Naive thymus-derived CD4-positive, alpha-beta T cell (primary cell): ENCODE measurements around the gene TBX2. TPM values are rescaled to one million over a fixed set of nuclear protein-coding genes. Genes with fewer than 3 reads are reported as not detected.

Experiments used
- ATAC-seq: fragments of 150-1000 bp; cut with Tn5 transposase; 2 replicates; pipeline ENCODE4 v1.10.0; 2021; ENCODE audit warnings: mild to moderate bottlenecking, moderate library complexity
- CTCF ChIA-PET: fragments of 350-600 bp; sonication (Branson Sonifier 250); formaldehyde crosslinking; loops from one replicate; lab custom pipeline; 2021; ENCODE audit warnings: antibody characterized with exemption; lab: Charles Lee
- POLR2A ChIA-PET: fragments of 350-600 bp; sonication (Branson Sonifier 250); formaldehyde crosslinking; loops from one replicate; lab custom pipeline; 2021; ENCODE audit warnings: antibody characterized with exemption, inconsistent platforms; lab: Charles Lee
- DNase-seq, 9 donors: peaks; one replicate each; pipeline versions ENCODE4 v3.0.0 to v3.0.0-alpha.2; 2020 to 2022; ENCODE audit warnings: mixed read lengths in 1 of 9
- H3K27ac ChIP-seq: one replicate; pipeline ENCODE4 v1.7.0; 2013; ENCODE audit warnings: mild to moderate bottlenecking, low read depth, low read length, moderate library complexity
- H3K27me3 ChIP-seq, 2 donors: one replicate each; pipeline ENCODE4 v1.7.0; 2013; ENCODE audit warnings: low read length in 2 of 2, mild to moderate bottlenecking in 2 of 2, moderate library complexity in 2 of 2; ENCODE audit not compliant: control insufficient read depth in 2 of 2, insufficient read depth in 2 of 2
- H3K36me3 ChIP-seq, 3 experiments: 1 replicate in 2 of 3; 2 replicates in 1 of 3; pipeline ENCODE4 v1.7.0; 2013; ENCODE audit warnings: low read length in 3 of 3, mild to moderate bottlenecking in 3 of 3, moderate library complexity in 1 of 3; ENCODE audit not compliant: insufficient read depth in 3 of 3, control insufficient read depth in 2 of 3
- H3K4me1 ChIP-seq, 2 donors: one replicate each; pipeline ENCODE4 v1.7.0; 2013; ENCODE audit warnings: low read length in 2 of 2, mild to moderate bottlenecking in 2 of 2, moderate library complexity in 1 of 2; ENCODE audit not compliant: control insufficient read depth in 2 of 2, insufficient read depth in 2 of 2
- H3K4me3 ChIP-seq: 2 replicates; pipeline ENCODE4 v1.7.0; 2013; ENCODE audit warnings: mild to moderate bottlenecking, low read length
- H3K9me3 ChIP-seq, 3 experiments: 1 replicate in 2 of 3; 2 replicates in 1 of 3; pipeline ENCODE4 v1.7.0; 2013; ENCODE audit warnings: low read length in 3 of 3; ENCODE audit not compliant: control insufficient read depth in 2 of 3
- H3K27ac Mint-ChIP-seq, 9 donors: one replicate each; pipeline ENCODE4 v1.8.0; 2020 to 2022; ENCODE audit warnings: mixed read lengths in 9 of 9, mild to moderate bottlenecking in 8 of 9, moderate library complexity in 5 of 9, inconsistent platforms in 2 of 9
- H3K27me3 Mint-ChIP-seq, 5 donors: one replicate each; pipeline ENCODE4 v1.8.0; 2021 to 2022; ENCODE audit warnings: mixed read lengths in 5 of 5, mild to moderate bottlenecking in 1 of 5
- H3K36me3 Mint-ChIP-seq, 5 donors: one replicate each; pipeline ENCODE4 v1.8.0; 2020 to 2022; ENCODE audit warnings: mixed read lengths in 5 of 5, mild to moderate bottlenecking in 3 of 5, inconsistent platforms in 1 of 5
- H3K4me1 Mint-ChIP-seq, 7 donors: one replicate each; pipeline ENCODE4 v1.8.0; 2020 to 2022; ENCODE audit warnings: mixed read lengths in 7 of 7, mild to moderate bottlenecking in 3 of 7, inconsistent platforms in 1 of 7
- H3K4me3 Mint-ChIP-seq, 10 donors: one replicate each; pipeline ENCODE4 v1.8.0; 2020 to 2022; ENCODE audit warnings: mild to moderate bottlenecking in 10 of 10, mixed read lengths in 10 of 10, moderate library complexity in 6 of 10, inconsistent platforms in 2 of 10
- H3K9me3 Mint-ChIP-seq, 11 donors: one replicate each; pipeline ENCODE4 v1.8.0; 2020 to 2022; ENCODE audit warnings: mixed read lengths in 11 of 11, mild to moderate bottlenecking in 4 of 11, inconsistent platforms in 1 of 11, moderate library complexity in 1 of 11
- intact Hi-C, 2 donors: fragments of 100-400 bp; cut with micrococcal nuclease; formaldehyde crosslinking; loops; one replicate each; pipeline ENCODE4 v1.15.1; 2023
- polyA plus RNA-seq, 2 donors: library from polyadenylated mRNA; unstranded; fragments of 300-500 nt; fragmentation: Illumina TruSeq; gene quantifications; one replicate each; pipeline ENCODE4 v1.2.3, GENCODE V29; 2021
- total RNA-seq, 6 experiments: library from RNA in 5 of 6; stranded (reverse) in 5 of 6; gene quantifications; 1 replicate in 5 of 6; 2 replicates in 1 of 6; pipeline ENCODE4 v1.2.3 and lab custom pipeline; 2021 to 2026

Gene TBX2
- total and polyA plus RNA-seq, 7 experiments from 2014 or later = not detected

DNA sequence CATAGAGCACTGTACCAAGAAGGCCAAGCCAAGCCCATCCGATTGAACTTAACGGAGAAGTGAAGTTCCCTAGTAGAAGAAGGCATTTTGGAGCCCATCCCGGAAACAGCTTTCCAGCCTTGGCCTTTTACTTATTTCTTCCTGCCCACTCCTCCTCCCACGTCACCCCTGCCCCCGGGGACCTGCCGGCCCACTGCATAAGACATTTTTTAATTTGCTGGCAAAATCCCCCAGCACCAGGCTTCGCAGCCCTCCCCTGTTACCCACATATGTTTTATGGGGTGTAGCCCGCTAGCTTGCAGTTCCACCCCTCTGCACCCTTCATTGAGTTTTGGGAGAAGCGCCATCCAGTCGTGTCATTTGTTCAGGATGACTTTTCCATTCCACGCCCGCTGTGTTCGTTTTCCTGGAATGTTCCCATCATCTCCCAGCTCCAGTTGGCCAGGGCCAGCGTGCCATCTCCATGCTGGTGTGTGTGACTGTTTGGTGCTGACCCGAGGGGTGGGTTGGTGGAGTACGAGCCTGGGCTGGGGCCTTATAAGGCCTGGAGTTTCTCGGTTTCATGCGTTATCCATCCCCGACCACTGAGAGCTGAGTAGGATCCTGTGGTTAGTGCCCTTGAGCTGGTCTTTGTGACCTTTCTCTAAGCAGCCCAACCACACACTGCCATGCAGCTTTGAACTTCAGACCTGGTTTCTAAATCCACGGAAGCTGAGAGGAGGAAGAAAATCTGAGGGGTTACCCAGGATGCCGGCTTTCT lies 20.0 kb upstream of the TBX2 start:
- no peaks in the 10 kb centered on the region for H3K9me3 ChIP-seq
- H3K4me1 ChIP-seq = no peaks in the 10 kb centered on the region
- H3K27ac ChIP-seq = no peak overlapping the region
- Mint-ChIP-seq H3K27ac (no peak overlapping the region), H3K9me3 (no peaks in the 10 kb centered on the region), H3K27me3 (no peaks in the 10 kb centered on the region), H3K36me3 (peaks cover 0 to 16% (median 3%) of the 10 kb centered on the region in 5 donors), H3K4me1 (no peaks in the 10 kb centered on the region), H3K4me3 (no peak overlapping the region)
- no peak overlapping the region for H3K4me3 ChIP-seq
- no peaks in the 10 kb centered on the region for H3K36me3 ChIP-seq
- POLR2A ChIA-PET = no interaction called here
- DNase-seq (no peak), ATAC-seq (no peak)
- intact Hi-C loops = no loop called here
- CTCF ChIA-PET = no interaction called here
- H3K27me3 ChIP-seq = no peaks in the 10 kb centered on the region

DNA sequence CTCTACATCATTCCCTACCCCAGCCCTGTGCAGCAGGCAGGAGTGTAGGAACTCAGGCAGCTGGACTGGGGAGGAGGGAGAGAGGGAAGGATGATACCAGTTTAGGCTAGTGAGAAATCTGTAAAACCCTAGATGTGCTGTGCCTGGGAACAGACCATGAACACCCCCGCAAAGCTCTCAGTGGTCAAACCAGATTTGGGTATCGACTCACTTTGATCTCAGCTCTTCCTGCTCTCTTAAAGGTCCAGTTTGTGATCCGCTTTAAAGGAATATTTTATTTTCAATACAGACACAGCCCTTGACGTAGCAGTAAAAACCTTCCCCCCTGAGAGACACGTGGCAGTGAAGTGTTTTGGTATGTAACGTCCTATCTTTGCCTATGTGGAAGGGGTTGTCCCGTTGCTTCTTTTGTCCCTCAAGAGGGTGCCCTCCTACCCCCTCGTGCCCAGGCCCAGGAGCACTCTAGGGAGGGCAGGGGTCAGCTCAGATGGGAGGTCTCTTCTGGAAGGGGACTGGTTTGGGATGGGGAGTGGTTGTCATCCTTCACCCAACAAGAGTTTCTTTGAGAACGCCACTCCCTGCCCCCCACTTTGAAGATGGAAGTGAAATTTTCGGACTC lies 19.3 kb upstream of the TBX2 start:
- POLR2A ChIA-PET = no interaction called here

DNA sequence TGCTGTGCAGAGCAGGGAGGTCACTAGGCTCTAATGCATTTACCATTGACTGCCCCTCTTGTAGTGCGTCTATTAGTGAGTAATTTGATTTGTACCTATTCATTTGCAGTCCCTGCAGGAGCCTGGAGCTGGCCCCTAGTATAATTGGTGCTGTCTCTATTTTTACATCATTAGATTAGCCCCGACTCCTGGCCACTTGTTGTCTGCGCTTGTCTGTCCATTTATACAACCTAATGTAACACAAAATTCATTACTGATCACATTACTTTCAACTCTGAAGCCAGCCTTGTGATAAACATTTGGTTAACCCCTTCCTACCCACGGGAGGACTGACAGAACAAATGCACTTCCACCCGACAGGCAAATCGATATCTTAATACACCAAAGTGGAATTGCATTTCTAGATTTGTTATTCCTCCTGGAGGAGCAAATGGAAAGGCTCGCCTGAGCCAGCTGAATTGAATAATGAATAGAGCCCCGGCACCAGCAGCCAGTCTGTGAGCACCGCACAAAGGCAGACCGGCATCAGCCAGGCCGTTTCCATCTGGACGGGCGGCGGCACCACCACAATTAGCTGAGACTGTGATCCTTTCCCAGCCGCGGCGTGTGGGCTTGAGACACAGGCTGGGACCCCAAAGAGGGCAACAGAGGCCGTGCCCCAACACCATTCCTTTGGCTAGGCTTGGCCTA lies 18.7 kb upstream of the TBX2 start:
- intact Hi-C loops = no loop called here
- H3K36me3 Mint-ChIP-seq = peaks cover 0 to 14% (median 3%) of the 10 kb centered on the region in 5 donors
- no peak for DNase-seq
- no peaks in the 10 kb centered on the region for H3K27me3 Mint-ChIP-seq
- no peak for ATAC-seq
- no peaks in the 10 kb centered on the region for H3K4me1 Mint-ChIP-seq
- H3K4me1 ChIP-seq = no peaks in the 10 kb centered on the region
- no peak overlapping the region for H3K27ac ChIP-seq
- H3K36me3 ChIP-seq = no peaks in the 10 kb centered on the region
- H3K27ac Mint-ChIP-seq = no peak overlapping the region
- H3K9me3 Mint-ChIP-seq = no peaks in the 10 kb centered on the region
- H3K4me3 Mint-ChIP-seq = no peak overlapping the region
- H3K9me3 ChIP-seq = no peaks in the 10 kb centered on the region
- no peak overlapping the region for H3K4me3 ChIP-seq
- ChIA-PET POLR2A (no interaction called here), CTCF (no interaction called here)
- no peaks in the 10 kb centered on the region for H3K27me3 ChIP-seq

More for the DNA sequence above, 19.3 kb upstream of the TBX2 start:
- intact Hi-C loops = no loop called here
- Mint-ChIP-seq H3K36me3 (peaks cover 0 to 14% (median 3%) of the 10 kb centered on the region in 5 donors), H3K4me1 (no peaks in the 10 kb centered on the region), H3K27ac (no peak overlapping the region), H3K9me3 (no peaks in the 10 kb centered on the region), H3K27me3 (no peaks in the 10 kb centered on the region), H3K4me3 (no peak overlapping the region)
- DNase-seq (no peak), ATAC-seq (no peak)
- H3K4me3 ChIP-seq = no peak overlapping the region
- CTCF ChIA-PET = no interaction called here
- no peaks in the 10 kb centered on the region for H3K36me3 ChIP-seq
- H3K27me3 ChIP-seq = no peaks in the 10 kb centered on the region
- H3K27ac ChIP-seq = no peak overlapping the region
- H3K4me1 ChIP-seq = no peaks in the 10 kb centered on the region
- no peaks in the 10 kb centered on the region for H3K9me3 ChIP-seq

DNA sequence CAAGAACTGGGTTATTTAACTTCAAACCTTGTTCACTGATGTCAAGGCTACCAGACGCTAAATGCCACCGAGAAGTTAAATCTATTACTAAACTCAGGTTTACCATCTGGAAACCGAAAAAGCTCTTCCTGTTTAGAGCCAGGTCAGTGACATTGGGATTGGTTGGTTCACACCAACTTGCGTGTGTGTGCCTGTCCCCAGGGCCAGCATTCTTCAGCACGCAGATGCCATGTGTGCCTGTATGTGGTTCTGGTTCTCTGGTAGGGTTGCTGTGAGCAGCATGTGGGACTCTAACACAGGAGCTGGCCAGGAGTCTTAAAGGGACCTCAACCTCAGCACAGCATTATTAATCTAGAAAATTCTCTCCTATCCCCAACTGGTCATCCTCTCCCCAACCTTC lies 18.1 kb upstream of the TBX2 start:
- H3K36me3 Mint-ChIP-seq = peaks cover 0 to 12% (median 1%) of the 10 kb centered on the region in 5 donors
- Histone ChIP-seq H3K36me3 (no peaks in the 10 kb centered on the region), H3K27me3 (no peaks in the 10 kb centered on the region), H3K9me3 (no peaks in the 10 kb centered on the region), H3K4me3 (no peak overlapping the region), H3K27ac (no peak overlapping the region), H3K4me1 (no peaks in the 10 kb centered on the region)
- H3K9me3 Mint-ChIP-seq = no peaks in the 10 kb centered on the region
- intact Hi-C loops = no loop called here
- POLR2A ChIA-PET = no interaction called here
- H3K27me3 Mint-ChIP-seq = no peaks in the 10 kb centered on the region
- no peak overlapping the region for H3K4me3 Mint-ChIP-seq
- DNase-seq = no peak
- no peaks in the 10 kb centered on the region for H3K4me1 Mint-ChIP-seq
- H3K27ac Mint-ChIP-seq = no peak overlapping the region
- no peak for ATAC-seq
- CTCF ChIA-PET = no interaction called here

DNA sequence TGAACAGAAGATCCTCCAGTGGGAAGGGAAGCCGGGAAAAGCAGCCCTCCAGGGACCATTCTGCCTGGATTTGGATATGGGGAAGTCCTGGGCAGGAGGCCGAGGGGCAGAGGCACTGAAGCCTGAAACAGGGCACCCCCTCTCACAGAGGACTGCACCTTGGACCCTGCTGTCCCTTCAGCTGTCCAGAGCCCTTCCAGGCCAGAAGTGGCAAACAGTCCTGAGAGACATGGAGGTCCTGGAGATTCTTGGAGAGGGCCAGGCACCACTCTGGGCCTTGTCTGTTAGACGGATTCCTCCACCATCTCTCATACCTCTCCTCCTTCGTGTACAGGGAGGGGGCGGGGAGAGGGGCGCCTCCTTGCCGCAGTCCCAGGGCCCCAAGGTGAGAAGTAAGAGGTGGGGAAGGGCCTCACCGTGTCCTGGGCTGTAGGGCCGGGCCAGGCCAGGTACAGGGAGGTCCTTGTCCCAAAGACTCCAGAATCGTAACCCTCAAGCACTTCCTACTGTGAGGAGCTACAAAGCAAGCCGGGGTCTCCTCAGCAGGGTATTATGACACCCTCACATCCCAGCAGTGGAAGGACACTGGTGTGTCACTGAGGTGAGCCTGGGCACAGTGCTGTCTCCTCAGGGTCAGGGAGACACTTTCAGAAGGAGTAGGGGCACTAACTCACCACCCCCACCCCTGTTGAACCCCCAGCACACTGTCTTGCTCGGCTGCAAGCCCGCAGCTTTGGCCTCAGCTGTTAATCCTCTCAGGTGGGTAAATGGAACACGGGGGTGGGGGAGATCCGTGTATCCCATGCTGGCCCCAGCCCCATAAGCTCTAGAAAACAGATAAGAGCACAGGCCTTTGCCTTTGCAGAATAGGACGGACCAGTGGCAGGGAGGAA lies 16.6 kb upstream of the TBX2 start:
- Mint-ChIP-seq H3K9me3 (no peaks in the 10 kb centered on the region), H3K27me3 (no peaks in the 10 kb centered on the region), H3K36me3 (peaks cover 0 to 7% (median 0%) of the 10 kb centered on the region in 5 donors), H3K4me1 (no peaks in the 10 kb centered on the region), H3K4me3 (no peak overlapping the region), H3K27ac (no peak overlapping the region)
- Histone ChIP-seq H3K4me1 (no peaks in the 10 kb centered on the region), H3K4me3 (no peak overlapping the region), H3K9me3 (no peaks in the 10 kb centered on the region), H3K27ac (no peak overlapping the region), H3K36me3 (no peaks in the 10 kb centered on the region), H3K27me3 (no peaks in the 10 kb centered on the region)
- ChIA-PET CTCF (no interaction called here), POLR2A (no interaction called here)
- ATAC-seq (no peak), DNase-seq (no peak)
- intact Hi-C loops = no loop called here

DNA sequence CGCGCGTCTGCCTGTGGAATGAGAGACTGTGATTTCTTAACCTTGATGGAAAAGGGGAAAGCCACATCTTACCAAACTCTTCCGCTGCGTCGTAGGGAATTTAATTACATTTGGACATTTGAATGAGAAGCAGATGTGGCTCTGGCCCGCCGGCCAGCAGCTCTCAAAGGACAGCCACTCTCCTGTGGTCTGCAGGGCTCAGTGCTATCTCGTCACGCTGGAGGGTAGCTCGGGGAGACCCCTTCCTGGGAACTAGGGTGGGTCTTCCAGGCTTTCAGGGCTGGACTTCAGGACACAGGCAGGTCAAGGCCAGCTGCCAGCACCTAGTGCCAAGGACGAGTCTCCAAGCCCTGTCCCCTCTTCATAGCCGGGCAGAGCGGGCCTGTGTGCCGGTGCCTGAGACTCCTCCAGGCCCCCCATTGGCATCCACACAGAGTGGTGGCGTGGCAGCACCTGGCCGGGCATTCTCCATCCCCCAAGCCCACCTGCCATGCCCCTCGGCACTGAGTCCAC lies 15.9 kb upstream of the TBX2 start:
- Mint-ChIP-seq H3K9me3 (no peaks in the 10 kb centered on the region), H3K36me3 (peaks cover 0 to 7% (median 0%) of the 10 kb centered on the region in 5 donors), H3K4me1 (no peaks in the 10 kb centered on the region), H3K27me3 (peaks cover 0 to 2% (median 0%) of the 10 kb centered on the region in 5 donors), H3K27ac (no peak overlapping the region), H3K4me3 (no peak overlapping the region)
- Histone ChIP-seq H3K9me3 (no peaks in the 10 kb centered on the region), H3K4me1 (no peaks in the 10 kb centered on the region), H3K27ac (no peak overlapping the region), H3K4me3 (no peak overlapping the region), H3K27me3 (no peaks in the 10 kb centered on the region), H3K36me3 (no peaks in the 10 kb centered on the region)
- ATAC-seq (no peak), DNase-seq (no peak)
- ChIA-PET POLR2A (no interaction called here), CTCF (no interaction called here)
- intact Hi-C loops = no loop called here
